CD4-positive, alpha-beta T cell treated with Interleukin-15 for 4 hours (primary cell): Measurements from ENCODE around the gene TENM3.

Source experiments
- DNase-seq: peaks from one replicate; pipeline ENCODE4 v3.0.0-alpha.2; 2020; ENCODE audit warnings: low spot score

Gene TENM3

GRCh38 chr4:182629096-182629495, 385.9 kb downstream of the TENM3 start:
- DNase-seq = no peak

GRCh38 chr4:182640491-182640890, 397.3 kb downstream of the TENM3 start:
- no peak for DNase-seq

- no peak for DNase-seq
Observed at GRCh38 chr4:182640932-182641331, 397.7 kb downstream of the TENM3 start.

- DNase-seq = no peak
Observed at GRCh38 chr4:182642831-182643230, 399.6 kb downstream of the TENM3 start.

- DNase-seq = no peak
Observed at GRCh38 chr4:182643801-182644682, 400.8 kb downstream of the TENM3 start.

- no peak for DNase-seq
Observed at GRCh38 chr4:182644683-182645050, 401.5 kb downstream of the TENM3 start.

GRCh38 chr4:182645511-182645910, 402.3 kb downstream of the TENM3 start:
- DNase-seq = no peak

GRCh38 chr4:182647646-182648300, 404.6 kb downstream of the TENM3 start:
- DNase-seq = no peak

GRCh38 chr4:182648766-182649165, 405.6 kb downstream of the TENM3 start:
- no peak for DNase-seq

GRCh38 chr4:182649698-182650477, 406.7 kb downstream of the TENM3 start:
- no peak for DNase-seq

- DNase-seq = no peak
Observed at GRCh38 chr4:182653596-182653995, 410.4 kb downstream of the TENM3 start.

- DNase-seq = no peak
Observed at GRCh38 chr4:182655340-182655739, 412.1 kb downstream of the TENM3 start.

- DNase-seq = no peak
Observed at GRCh38 chr4:182662551-182662950, 419.3 kb downstream of the TENM3 start.

GRCh38 chr4:182671231-182671630, 428.0 kb downstream of the TENM3 start:
- DNase-seq = no peak

- DNase-seq = no peak
Observed at GRCh38 chr4:182671749-182672148, 428.5 kb downstream of the TENM3 start.

- DNase-seq = no peak
Observed at GRCh38 chr4:182678590-182678989, 435.4 kb downstream of the TENM3 start.

GRCh38 chr4:182679533-182679932, 436.3 kb downstream of the TENM3 start:
- DNase-seq = no peak

GRCh38 chr4:182680234-182680653, 437.0 kb downstream of the TENM3 start:
- no peak for DNase-seq

- DNase-seq = no peak
Observed at GRCh38 chr4:182683661-182684060, 440.5 kb downstream of the TENM3 start.

GRCh38 chr4:182684796-182685195, 441.6 kb downstream of the TENM3 start:
- no peak for DNase-seq

GRCh38 chr4:182688081-182688480, 444.9 kb downstream of the TENM3 start:
- no peak for DNase-seq

- no peak for DNase-seq
Observed at GRCh38 chr4:182694551-182694950, 451.3 kb downstream of the TENM3 start.

- no peak for DNase-seq
Observed at GRCh38 chr4:182695009-182695408, 451.8 kb downstream of the TENM3 start.
